Nasal cavity respiratory epithelium epithelial cell of viscerocranial mucosa (primary cell): ENCODE results near the gene MANEAL. TPM values are rescaled to one million over a fixed set of nuclear protein-coding genes. Genes with fewer than 3 reads are reported as not detected.

ENCODE experiments used
- total RNA-seq: library from RNA; depleted of rRNA; stranded (reverse); fragments of >200 nt; gene quantifications from 2 replicates; pipeline ENCODE4 v1.2.3, GENCODE V29; 2014

Gene MANEAL, protein sequence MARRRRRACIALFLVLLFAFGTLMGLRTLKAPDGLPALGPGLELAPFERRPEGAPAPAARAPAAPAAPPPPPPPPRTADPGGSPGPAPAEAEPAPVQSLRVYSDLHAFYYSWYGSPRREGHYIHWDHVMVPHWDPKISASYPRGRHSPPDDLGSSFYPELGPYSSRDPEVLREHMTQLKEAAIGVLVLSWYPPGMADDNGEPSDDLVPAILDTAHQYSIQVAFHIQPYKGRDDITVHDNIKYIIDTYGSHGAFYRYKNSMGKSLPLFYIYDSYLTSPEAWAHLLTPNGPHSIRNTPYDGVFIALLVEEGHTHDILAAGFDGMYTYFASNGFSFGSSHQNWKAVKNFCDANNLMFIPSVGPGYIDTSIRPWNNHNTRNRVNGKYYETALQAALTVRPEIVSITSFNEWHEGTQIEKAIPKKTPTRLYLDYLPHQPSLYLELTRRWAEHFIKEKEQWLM
- total RNA-seq = 0.68 and 1.6 TPM in 2 replicates

DNA sequence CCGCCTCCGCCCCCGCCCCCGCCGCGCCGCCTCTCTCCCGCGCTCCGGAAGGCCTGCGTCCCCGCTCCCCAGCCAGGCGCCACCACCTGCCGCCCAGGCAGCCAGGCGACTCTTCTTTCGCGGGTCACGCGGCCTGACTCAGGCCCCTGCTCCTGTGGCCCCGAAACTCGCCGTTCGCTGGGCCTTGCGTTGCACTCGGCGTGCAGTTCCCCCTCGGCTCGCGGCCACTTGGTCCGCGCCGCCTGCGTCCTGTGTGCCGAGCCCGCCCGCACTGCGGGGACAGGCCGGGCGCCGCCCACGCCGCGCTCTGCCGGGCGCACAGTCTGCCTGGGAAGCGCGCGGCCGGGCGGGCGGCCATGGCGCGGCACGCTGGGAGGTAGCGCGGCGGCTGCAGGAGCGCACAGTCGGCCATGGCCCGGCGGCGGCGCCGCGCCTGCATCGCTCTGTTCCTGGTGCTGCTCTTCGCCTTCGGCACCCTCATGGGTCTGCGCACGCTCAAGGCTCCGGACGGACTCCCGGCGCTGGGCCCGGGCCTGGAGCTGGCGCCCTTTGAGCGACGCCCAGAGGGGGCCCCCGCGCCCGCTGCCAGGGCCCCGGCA, at the start of gene MANEAL:
Gene MANEAL, plus strand, starts transcription at position 75 of the 599 bp plus-strand sequence. Its CDS starts 336 bp downstream, at position 411.

DNA sequence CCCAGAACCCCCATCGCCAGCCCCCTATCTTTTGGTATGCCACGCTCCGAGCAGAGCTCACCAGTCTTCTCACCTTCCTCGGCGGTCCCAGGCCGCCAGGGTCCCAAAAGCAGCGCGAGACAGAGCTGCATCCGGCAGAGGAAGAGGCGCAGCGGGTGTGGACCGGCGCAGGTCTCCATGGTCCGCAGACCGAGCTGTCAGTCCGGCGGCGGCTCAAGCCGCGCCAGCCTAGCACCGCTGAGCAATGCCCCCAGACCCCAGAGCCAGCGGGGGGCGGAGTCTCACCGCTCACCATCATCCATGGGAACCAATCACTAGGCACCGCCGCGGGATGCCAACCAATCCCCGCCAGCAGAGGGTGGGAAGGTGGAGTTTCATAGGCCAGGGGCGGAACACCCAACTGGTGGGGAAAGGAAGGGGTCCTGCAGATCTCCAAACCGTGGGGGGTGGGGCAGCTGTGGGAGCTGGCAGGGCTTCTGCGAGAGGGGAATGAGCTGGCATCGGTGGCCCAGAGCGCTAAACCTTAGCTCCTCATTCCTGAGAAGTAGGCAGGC, 28.7 kb upstream of the MANEAL start, which contains the start of gene EPHA10:
Gene EPHA10, minus strand, starts transcription at position 233 of the 554 bp plus-strand sequence. Its CDS starts 54 bp downstream, at position 179.

GRCh38 chr1:37807555-37808368, 14.1 kb downstream of the MANEAL start, which contains the start of the genes C1orf122 and YRDC:
C1orf122 (plus strand) TSS chr1:37807790; CDS start chr1:37808405, 615 bp downstream.
YRDC (minus strand) TSS chr1:37808208; CDS start chr1:37808180, 28 bp downstream.

Other genes with a start within 250 kb of the MANEAL start
- gene SNIP1, start 239.6 kb upstream of the MANEAL start, total RNA-seq = 14.7 and 17.4 TPM in 2 replicates
- gene DNALI1, start 236.9 kb upstream of the MANEAL start, total RNA-seq = under 0.01 and 0.43 TPM in 2 replicates
- 96.2 and 116 TPM in 2 replicates for gene GNL2, start 197.9 kb upstream of the MANEAL start, total RNA-seq
- gene RSPO1, start 159.0 kb upstream of the MANEAL start, total RNA-seq = not detected in 2 replicates
- 0.43 and 0.68 TPM in 2 replicates for gene CDCA8, start 101.3 kb upstream of the MANEAL start, total RNA-seq
- gene EPHA10, start 28.7 kb upstream of the MANEAL start, total RNA-seq = 0.14 TPM in 1 of 2 replicates, not detected in the other
- gene C1orf122, start 13.9 kb downstream of the MANEAL start, total RNA-seq = 18.6 and 21.2 TPM in 2 replicates
- 41.5 and 60.8 TPM in 2 replicates for gene YRDC, start 14.4 kb downstream of the MANEAL start, total RNA-seq
- gene MTF1, start 65.7 kb downstream of the MANEAL start, total RNA-seq = 7.2 and 13.0 TPM in 2 replicates
- 7.2 and 13.7 TPM in 2 replicates for gene INPP5B, start 153.2 kb downstream of the MANEAL start, total RNA-seq
- gene SF3A3, start 196.2 kb downstream of the MANEAL start, total RNA-seq = 90.6 and 99.9 TPM in 2 replicates
- gene FHL3, start 211.7 kb downstream of the MANEAL start, total RNA-seq = 6.2 and 13.2 TPM in 2 replicates
- 26.7 and 28.7 TPM in 2 replicates for gene UTP11, start 218.9 kb downstream of the MANEAL start, total RNA-seq